HEK293T (cell line): Measurements from ENCODE around the gene HOXB2.

Experiments
- LEF1 ChIP-seq: fragments of 450-650 bp; IDR thresholded peaks from 2 replicates; pipeline ENCODE4 v1.6.1; 2017; ENCODE audit warnings: mild to moderate bottlenecking, borderline replicate concordance
- ZNF384 ChIP-seq: fragments of 450-650 bp; IDR thresholded peaks from 2 replicates; pipeline ENCODE4 v1.6.1; 2016

- TF ChIP-seq LEF1 (no peak), ZNF384 (no peak)
Measured at GRCh38 chr17:48587276-48588073, 42.6 kb upstream of the HOXB2 start.
